Erythroblast (primary cell): ENCODE measurements around the gene SYNPO2L.

ENCODE experiments used
- GATA1 ChIP-seq: IDR thresholded peaks from 2 replicates; pipeline ENCODE4 v1.6.1; 2011; ENCODE audit warnings: low read depth, mild to moderate bottlenecking, control low read depth, low read length, moderate library complexity
- POLR2A ChIP-seq: IDR thresholded peaks from 2 replicates; pipeline ENCODE4 v1.6.1; 2011; ENCODE audit warnings: mild to moderate bottlenecking, low read length

GRCh38 chr10:73655990-73656298 is at the start of gene SYNPO2L:
- TF ChIP-seq POLR2A (no peak), GATA1 (no peak)
